Stimulated activated naive CD8-positive, alpha-beta T cell treated with anti-CD3 and anti-CD28 coated beads, Interleukin-15, Interleukin-2, amounts not matched to agents 100 U/mL and 50 U/mL, for 24 hours (primary cell): ENCODE data around the gene PTPRN2.

Experiments
- ATAC-seq: fragments of 150-1000 bp; cut with Tn5 transposase; one replicate; pipeline ENCODE4 v1.10.0; 2021
- DNase-seq: peaks from one replicate; pipeline ENCODE4 v3.0.0; 2021

The PTPRN2 gene

GRCh38 chr7:158111906-158112570 lies 475.6 kb downstream of the PTPRN2 start:
- DNase-seq (no peak), ATAC-seq (no peak)

- DNase-seq (no peak), ATAC-seq (no peak)
These were observed 476.4 kb downstream of the PTPRN2 start for GRCh38 chr7:158111049-158111751.

DNA sequence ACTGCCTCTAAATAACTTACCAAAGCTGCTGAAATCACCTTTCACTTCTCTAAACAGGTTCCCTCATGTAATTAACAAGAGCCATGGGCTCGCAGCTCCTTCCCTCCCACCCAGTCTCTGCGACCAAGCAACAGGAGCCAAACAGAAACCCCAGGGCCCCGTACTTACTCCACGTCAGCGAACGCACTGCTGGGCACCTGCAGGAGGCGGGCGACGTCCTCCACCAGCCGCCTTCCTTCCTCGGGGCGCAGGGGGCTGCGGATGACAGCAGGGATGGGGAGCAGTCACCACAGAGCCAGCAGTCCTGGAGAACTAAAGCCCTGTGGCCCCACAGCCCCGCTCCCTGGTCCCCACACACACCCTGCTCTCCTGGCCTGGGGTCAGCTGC lies 477.0 kb downstream of the PTPRN2 start:
- no peak for ATAC-seq
- DNase-seq: no peak

DNA sequence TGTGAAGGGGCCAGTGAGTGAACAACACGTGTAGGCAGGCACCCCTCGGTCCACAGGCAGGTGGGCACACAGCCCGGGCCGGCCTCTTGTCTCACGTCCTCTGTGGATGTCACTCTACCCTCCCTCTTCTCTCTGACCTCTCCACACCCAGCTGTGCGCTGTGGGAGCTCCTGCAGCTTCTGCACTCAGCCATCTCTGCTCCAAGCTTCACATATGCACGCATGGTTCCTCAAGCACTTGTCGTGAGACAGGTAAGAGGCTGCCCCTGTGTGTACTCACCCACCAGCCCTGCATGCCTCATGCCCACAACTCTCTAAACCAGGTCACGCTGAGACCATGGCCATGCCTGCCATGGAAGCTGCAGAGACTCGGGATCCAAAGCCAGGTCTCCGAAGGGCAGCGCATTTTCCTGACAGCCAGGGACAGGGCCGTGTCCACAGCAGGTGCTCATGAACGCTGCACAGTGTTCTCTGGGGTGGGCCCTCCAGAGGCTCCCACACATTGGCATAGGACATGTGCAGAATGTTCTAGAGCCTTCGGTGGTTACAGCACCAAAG lies 477.5 kb downstream of the PTPRN2 start:
- DNase-seq (no peak), ATAC-seq (no peak)

DNA sequence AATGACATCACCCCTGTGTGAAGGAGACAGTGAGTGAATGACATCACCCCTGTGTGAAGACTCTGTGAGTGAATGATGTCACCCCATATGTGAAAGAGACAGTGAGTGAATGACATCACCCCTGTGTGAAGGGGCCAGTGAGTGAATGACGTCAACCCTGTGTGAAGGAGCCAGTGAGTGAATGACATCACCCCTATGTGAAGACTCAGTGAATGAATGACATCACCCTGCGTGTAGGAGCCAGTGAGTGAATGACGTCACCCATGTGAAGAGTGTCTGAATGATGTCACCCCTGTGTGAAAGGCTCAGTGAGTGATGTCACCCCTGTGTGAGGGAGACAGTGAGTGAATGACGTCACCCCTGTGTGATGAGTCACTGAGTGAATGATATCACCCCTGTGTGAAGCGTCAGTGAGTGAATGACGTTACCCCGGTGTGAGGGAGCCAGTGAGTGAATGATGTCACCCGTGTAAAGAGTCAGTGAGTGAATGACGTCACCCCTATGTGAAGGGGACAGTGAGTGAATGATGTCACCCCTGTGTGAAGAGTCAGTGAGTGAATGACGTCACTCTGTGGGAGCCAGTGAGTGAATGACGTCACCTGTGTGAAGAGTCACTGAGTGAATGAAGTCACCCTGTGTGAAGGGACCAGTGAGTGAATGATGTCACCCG lies 478.1 kb downstream of the PTPRN2 start:
- DNase-seq (no peak), ATAC-seq (no peak)

GRCh38 chr7:158108646-158109293 lies 478.9 kb downstream of the PTPRN2 start:
- ATAC-seq (no peak), DNase-seq (no peak)

- ATAC-seq: no peak
These were observed 479.8 kb downstream of the PTPRN2 start for GRCh38 chr7:158107806-158108205.

GRCh38 chr7:158106272-158106671 lies 481.4 kb downstream of the PTPRN2 start:
- DNase-seq (no peak), ATAC-seq (no peak)

More at GRCh38 chr7:158107806-158108205, 479.8 kb downstream of the PTPRN2 start:
- no peak for DNase-seq

DNA sequence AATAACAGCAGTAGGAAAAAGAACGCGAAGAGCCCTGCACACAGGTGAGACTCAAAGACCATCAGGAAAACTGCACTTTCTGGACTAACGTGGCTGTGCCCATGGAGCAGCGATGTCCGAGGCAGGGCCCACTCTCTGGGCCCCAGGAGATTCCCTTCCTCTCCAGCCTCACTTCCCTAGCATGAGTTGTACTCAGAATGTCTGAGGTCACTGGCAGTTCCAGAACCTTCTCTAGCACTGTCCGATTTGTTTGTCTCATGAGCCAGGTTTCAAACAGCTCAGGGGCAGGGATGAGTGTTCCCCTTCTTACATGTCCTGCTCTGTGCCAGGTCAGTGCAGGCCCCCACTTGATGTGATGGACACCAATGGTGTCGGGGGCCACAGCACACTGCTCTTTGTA lies 484.2 kb downstream of the PTPRN2 start:
- ATAC-seq: no peak
- no peak for DNase-seq

- ATAC-seq: no peak
- no peak for DNase-seq
These were observed 484.7 kb downstream of the PTPRN2 start for GRCh38 chr7:158102897-158103296.

- no peak for DNase-seq
These were observed 485.7 kb downstream of the PTPRN2 start for GRCh38 chr7:158101821-158102450.

DNA sequence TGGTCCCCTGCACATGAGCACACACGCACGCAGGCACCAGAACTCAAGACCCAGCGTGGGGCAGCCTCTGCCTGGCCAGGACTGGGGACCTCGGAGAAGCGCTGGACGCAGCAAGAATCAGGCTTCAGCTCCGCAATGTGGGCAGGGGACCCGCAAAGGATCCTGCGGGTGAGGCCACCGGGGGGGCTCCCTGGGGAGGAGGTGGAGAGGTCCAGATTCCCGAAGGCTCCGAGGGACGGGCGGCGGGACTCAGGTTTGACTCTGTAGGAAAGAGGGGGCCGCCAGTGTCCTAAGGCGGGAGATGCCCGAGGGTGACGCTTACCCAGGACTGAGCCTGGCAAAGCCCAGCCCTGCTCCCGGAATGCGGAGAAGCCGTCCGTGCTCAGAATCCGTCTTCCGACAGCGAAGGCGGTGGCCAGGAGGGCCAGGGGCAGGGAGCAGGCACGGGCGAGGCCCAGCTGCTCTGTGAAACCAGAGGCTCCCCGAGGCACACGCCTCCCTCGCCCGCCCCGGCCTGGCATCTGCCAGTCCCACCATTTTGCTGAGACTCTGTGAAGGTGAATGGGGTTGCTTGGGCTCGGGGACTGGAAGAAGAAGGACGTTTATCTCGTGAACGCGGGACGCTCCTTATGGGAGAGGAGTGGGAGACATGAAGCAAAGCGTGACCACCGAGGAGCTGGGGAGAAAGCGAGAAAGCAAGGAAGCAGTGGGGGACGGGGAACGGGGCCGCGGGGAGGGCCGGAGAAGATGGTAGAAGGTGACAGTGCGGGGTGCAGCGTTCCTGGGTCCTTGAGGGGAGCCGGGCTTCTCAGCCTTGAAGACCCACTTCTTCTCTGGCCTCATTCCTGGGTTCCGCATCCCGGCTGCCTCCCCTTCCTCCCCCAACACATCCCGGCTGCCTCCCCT lies 489.2 kb downstream of the PTPRN2 start:
- DNase-seq (no peak), ATAC-seq (no peak)

More at GRCh38 chr7:158101821-158102450, 485.7 kb downstream of the PTPRN2 start:
- no peak for ATAC-seq

DNA sequence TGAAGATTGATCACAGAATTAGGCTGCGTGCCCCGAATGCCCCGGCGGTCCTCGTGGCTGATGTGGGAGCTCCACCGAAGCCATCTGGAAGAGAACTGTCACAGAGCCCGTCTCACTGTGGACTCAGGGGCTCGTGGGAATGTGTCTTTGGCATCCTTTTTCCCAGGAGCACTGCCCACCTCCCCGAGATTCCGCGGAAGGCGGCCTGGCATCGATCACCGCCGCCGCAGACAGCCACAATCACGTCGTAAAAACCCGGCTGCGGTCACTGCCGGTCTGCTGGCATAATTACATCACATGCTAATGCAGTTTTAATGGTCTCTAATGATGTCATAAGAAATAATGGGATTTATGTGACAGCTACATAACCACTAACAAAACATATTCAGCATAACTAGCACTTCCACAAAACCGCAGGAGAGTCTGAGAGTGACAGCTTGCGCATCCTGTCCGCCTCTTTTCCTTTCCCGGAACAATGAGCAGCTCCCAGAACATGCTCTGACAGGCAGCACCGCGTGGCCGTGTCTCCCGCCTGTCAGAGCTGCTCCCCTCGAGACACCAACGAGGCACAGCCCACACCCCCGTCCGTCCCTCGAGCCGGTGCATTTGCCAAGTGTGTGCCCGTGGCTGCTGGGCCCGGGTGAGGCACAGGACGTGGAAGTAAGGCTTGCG lies 490.0 kb downstream of the PTPRN2 start:
- DNase-seq (no peak), ATAC-seq (no peak)

DNA sequence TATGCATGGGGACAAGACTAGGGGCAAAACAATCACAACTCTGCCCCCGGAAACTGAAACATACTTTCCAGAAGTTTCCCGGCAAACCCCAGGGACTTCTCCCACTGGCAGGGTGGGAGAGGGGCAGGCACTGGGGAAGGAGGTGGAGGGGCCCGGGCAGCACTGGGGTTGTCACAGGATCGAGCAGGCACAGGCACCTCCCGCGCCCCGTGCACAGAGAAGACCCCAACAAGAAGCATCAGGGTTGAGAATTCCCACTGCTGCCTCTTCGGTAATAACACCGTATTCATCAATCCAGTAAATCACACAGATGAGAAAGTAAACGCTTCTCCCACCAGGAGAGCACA lies 490.5 kb downstream of the PTPRN2 start:
- ATAC-seq (no peak), DNase-seq (no peak)

DNA sequence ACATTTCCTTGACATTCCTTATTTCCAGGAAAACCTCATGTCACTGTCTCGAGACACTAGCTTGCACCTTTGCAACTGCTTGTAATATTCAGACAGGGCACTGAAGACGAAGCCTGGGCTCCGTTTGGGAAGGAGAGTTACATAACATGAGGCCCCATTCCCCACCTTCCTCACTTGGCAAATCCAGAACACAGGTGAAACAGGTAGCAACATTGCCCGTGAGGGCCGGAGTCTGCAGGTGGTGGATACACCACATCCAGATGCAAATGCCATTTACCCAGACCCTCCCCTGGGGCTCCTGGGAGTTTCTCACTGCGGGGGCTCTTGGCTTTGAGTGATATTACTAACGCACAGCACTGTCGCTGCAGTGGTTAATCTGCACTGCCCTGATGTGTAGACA lies 491.0 kb downstream of the PTPRN2 start:
- DNase-seq (no peak), ATAC-seq (no peak)

GRCh38 chr7:158094671-158095226 lies 492.9 kb downstream of the PTPRN2 start:
- ATAC-seq (no peak), DNase-seq (no peak)

GRCh38 chr7:158094046-158094445 lies 493.6 kb downstream of the PTPRN2 start:
- no peak for ATAC-seq
- DNase-seq: no peak

GRCh38 chr7:158093156-158093796 lies 494.3 kb downstream of the PTPRN2 start:
- DNase-seq: no peak
- no peak for ATAC-seq

GRCh38 chr7:158087196-158087595 lies 500.4 kb downstream of the PTPRN2 start:
- ATAC-seq (no peak), DNase-seq (no peak)
